Gastrocnemius medialis (tissue), 4 donors: ENCODE data around the gene CPS1.

Experiments used
- CTCF ChIP-seq, 5 experiments: fragments of 450-650 bp in 3 of 5; fragments of 200-600 bp in 2 of 5; sonication (generic) in 2 of 5; IDR thresholded peaks in 4 of 5; conservative IDR thresholded peaks in 1 of 5; 1 replicate in 4 of 5; 2 replicates in 1 of 5; pipeline ENCODE4 v1.5.1; 2016 to 2019; ENCODE audit warnings: antibody characterized with exemption in 5 of 5, mild to moderate bottlenecking in 3 of 5, moderate library complexity in 3 of 5
- POLR2A ChIP-seq, 2 donors: fragments of 450-650 bp; IDR thresholded peaks; one replicate each; pipeline ENCODE4 v1.6.1; 2017; ENCODE audit warnings: antibody characterized with exemption in 2 of 2, mild to moderate bottlenecking in 2 of 2, moderate library complexity in 2 of 2

- TF ChIP-seq CTCF (IDR thresholded peaks at IDR 0.05 in 4 of 5, conservative IDR thresholded peaks at IDR 0.05 in 1 of 5) (no peak), POLR2A (IDR thresholded peaks at IDR 0.05) (no peak)
These were observed 151.5 kb downstream of the CPS1 start for GRCh38 chr2:210707900-210708299.
